Measurements from ENCODE around the gene CHAF1B. TPM values are rescaled to one million over a fixed set of nuclear protein-coding genes. Genes with fewer than 3 reads are reported as not detected.

CHAF1B gene
- total RNA-seq, 1 experiment from 2014 or later, result 18.7 TPM

- no peak for TF ChIP-seq CTCF (IDR thresholded peaks at IDR 0.05; ENCODE audit: insufficient read depth in 1 of 2, low read depth in 1 of 2, low read length in 1 of 2, severe bottlenecking in 1 of 2, unreplicated experiment in 1 of 2)
- H3K36me3 ChIP-seq (ENCODE audit: control insufficient read depth, insufficient read depth, low read length), result no peaks in the 10 kb centered on the region; the same call in 1 of the 2 replicates
- ChIA-PET POLR2A (interaction anchor here (0.6 kb wide), 1 partner anchor 30 kb away, joined by 4 read pairs; no protein-coding TSS in a partner anchor), CTCF (no interaction called here)
- no peak overlapping the region for H3K27ac Mint-ChIP-seq (ENCODE audit: unreplicated experiment)
- no peaks in the 10 kb centered on the region for H3K27me3 Mint-ChIP-seq (ENCODE audit: insufficient read depth, unreplicated experiment)
- H3K27me3 ChIP-seq (replicated peaks; ENCODE audit: control insufficient read depth, insufficient read depth, low read length), result no peaks in the 10 kb centered on the region
- H3K4me1 Mint-ChIP-seq (ENCODE audit: low read depth, unreplicated experiment), result no peaks in the 10 kb centered on the region
- H3K4me3 Mint-ChIP-seq (ENCODE audit: unreplicated experiment), result no peak overlapping the region
- H3K4me3 ChIP-seq (ENCODE audit: low read depth, low read length), result no peak overlapping the region
- no peaks in the 10 kb centered on the region for H3K9me3 ChIP-seq
- no peaks in the 10 kb centered on the region for H3K9me3 Mint-ChIP-seq (ENCODE audit: unreplicated experiment)
- no peaks in the 10 kb centered on the region for H3K4me1 ChIP-seq
- intact Hi-C loops (cut with micrococcal nuclease; ENCODE audit: unreplicated experiment), result no loop called here
- no TSS peak for BruUV-seq (replicated peaks)
- H3K36me3 Mint-ChIP-seq (ENCODE audit: insufficient read depth, unreplicated experiment), result peaks cover 85% of the 10 kb centered on the region
- DNase-seq, result no peak
Measured at GRCh38 chr21:36349315-36349714, 35.9 kb upstream of the CHAF1B start.

- H3K27me3 Mint-ChIP-seq (ENCODE audit: insufficient read depth, unreplicated experiment), result no peaks in the 10 kb centered on the region
- intact Hi-C loops (cut with micrococcal nuclease; ENCODE audit: unreplicated experiment), result no loop called here
- no peak for TF ChIP-seq CTCF (IDR thresholded peaks at IDR 0.05; ENCODE audit: insufficient read depth in 1 of 2, low read depth in 1 of 2, low read length in 1 of 2, severe bottlenecking in 1 of 2, unreplicated experiment in 1 of 2)
- peaks cover 7% of the 10 kb centered on the region for H3K4me1 Mint-ChIP-seq (ENCODE audit: low read depth, unreplicated experiment)
- no peaks in the 10 kb centered on the region for H3K27me3 ChIP-seq (replicated peaks; ENCODE audit: control insufficient read depth, insufficient read depth, low read length)
- POLR2A ChIA-PET, result no interaction called here
- H3K4me1 ChIP-seq, result no peaks in the 10 kb centered on the region
- BruUV-seq (replicated peaks), result no TSS peak
- CTCF ChIA-PET, result interaction anchor here (0.5 kb wide), 1 partner anchor 83 kb away, joined by 4 read pairs; no protein-coding TSS in a partner anchor
- DNase-seq, result no peak
- H3K36me3 ChIP-seq (ENCODE audit: control insufficient read depth, insufficient read depth, low read length), result no peaks in the 10 kb centered on the region; the same call in 1 of the 2 replicates
- H3K4me3 Mint-ChIP-seq (ENCODE audit: unreplicated experiment), result no peak overlapping the region
- H3K4me3 ChIP-seq (ENCODE audit: low read depth, low read length), result no peak overlapping the region
- no peaks in the 10 kb centered on the region for H3K9me3 ChIP-seq
- H3K27ac Mint-ChIP-seq (ENCODE audit: unreplicated experiment), result no peak overlapping the region
- no peaks in the 10 kb centered on the region for H3K9me3 Mint-ChIP-seq (ENCODE audit: unreplicated experiment)
- peaks cover 81% of the 10 kb centered on the region for H3K36me3 Mint-ChIP-seq (ENCODE audit: insufficient read depth, unreplicated experiment)
Measured at GRCh38 chr21:36350282-36350910, 34.8 kb upstream of the CHAF1B start.

- ChIA-PET POLR2A (no interaction called here), CTCF (no interaction called here)
- H3K27me3 Mint-ChIP-seq (ENCODE audit: insufficient read depth, unreplicated experiment), result no peaks in the 10 kb centered on the region
- BruUV-seq (replicated peaks), result no TSS peak
- Histone ChIP-seq H3K36me3 (ENCODE audit: control insufficient read depth, insufficient read depth, low read length) (no peaks in the 10 kb centered on the region; the same call in 1 of the 2 replicates), H3K4me1 (no peaks in the 10 kb centered on the region), H3K4me3 (ENCODE audit: low read depth, low read length) (no peak overlapping the region), H3K9me3 (no peaks in the 10 kb centered on the region), H3K27me3 (replicated peaks; ENCODE audit: control insufficient read depth, insufficient read depth, low read length) (no peaks in the 10 kb centered on the region)
- H3K27ac Mint-ChIP-seq (ENCODE audit: unreplicated experiment), result no peak overlapping the region
- no peaks in the 10 kb centered on the region for H3K9me3 Mint-ChIP-seq (ENCODE audit: unreplicated experiment)
- H3K4me1 Mint-ChIP-seq (ENCODE audit: low read depth, unreplicated experiment), result peaks cover 7% of the 10 kb centered on the region
- no peak for DNase-seq
- intact Hi-C loops (cut with micrococcal nuclease; ENCODE audit: unreplicated experiment), result no loop called here
- H3K36me3 Mint-ChIP-seq (ENCODE audit: insufficient read depth, unreplicated experiment), result peaks cover 63% of the 10 kb centered on the region
- H3K4me3 Mint-ChIP-seq (ENCODE audit: unreplicated experiment), result no peak overlapping the region
- no peak for TF ChIP-seq CTCF (IDR thresholded peaks at IDR 0.05; ENCODE audit: insufficient read depth in 1 of 2, low read depth in 1 of 2, low read length in 1 of 2, severe bottlenecking in 1 of 2, unreplicated experiment in 1 of 2)
Measured at GRCh38 chr21:36354918-36355680, 30.1 kb upstream of the CHAF1B start.
